ENCODE results near the gene CELF4. TPM values are rescaled to one million over a fixed set of nuclear protein-coding genes. Genes with fewer than 3 reads are reported as not detected.

CELF4 gene
- total RNA-seq, 2 experiments from 2014 or later = not detected

- no peak for DNase-seq
- H3K27ac Mint-ChIP-seq = no peak overlapping the region
- POLR2A ChIA-PET = no interaction called here
- H3K4me3 Mint-ChIP-seq = no peak overlapping the region
- no peaks in the 10 kb centered on the region for H3K36me3 Mint-ChIP-seq (ENCODE audit: low read depth)
- CTCF ChIA-PET = interaction anchor here (0.6 to 0.7 kb wide), 2 partner anchors 91 to 527 kb away, joined by 3 to 4 read pairs; no protein-coding TSS in a partner anchor
- H3K27me3 Mint-ChIP-seq = no peaks in the 10 kb centered on the region
- no peaks in the 10 kb centered on the region for H3K4me1 Mint-ChIP-seq
- H3K9me3 Mint-ChIP-seq = no peaks in the 10 kb centered on the region
These were observed 19.5 kb upstream of the CELF4 start for GRCh38 chr18:37584952-37585695.

DNA sequence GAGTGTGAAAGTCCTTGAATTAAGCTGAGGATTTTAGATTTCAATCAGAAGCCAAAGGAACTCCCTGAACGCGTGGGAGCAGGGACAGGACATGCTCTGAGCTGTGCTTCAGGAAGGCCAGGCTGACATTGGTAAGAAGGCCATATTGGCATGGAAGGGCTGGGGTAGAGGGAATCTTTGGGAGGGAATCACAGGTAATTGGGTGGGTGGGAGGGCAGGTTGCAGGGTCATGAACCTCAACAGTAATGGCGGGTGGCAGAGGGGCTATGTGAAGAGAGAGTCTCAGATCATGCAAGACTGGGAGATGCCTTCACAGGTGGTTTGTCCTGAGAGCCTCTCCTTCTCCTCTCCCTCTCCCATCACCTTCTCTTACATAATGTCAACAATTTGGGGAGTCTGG, 18.6 kb upstream of the CELF4 start:
- POLR2A ChIA-PET = no interaction called here
- Mint-ChIP-seq H3K9me3 (no peaks in the 10 kb centered on the region), H3K4me1 (no peaks in the 10 kb centered on the region), H3K27me3 (no peaks in the 10 kb centered on the region), H3K4me3 (no peak overlapping the region), H3K36me3 (ENCODE audit: low read depth) (no peaks in the 10 kb centered on the region), H3K27ac (no peak overlapping the region)
- DNase-seq = no peak
- CTCF ChIA-PET = no interaction called here

GRCh38 chr18:37582261-37582660, 16.7 kb upstream of the CELF4 start:
- H3K27me3 Mint-ChIP-seq = no peaks in the 10 kb centered on the region
- DNase-seq = no peak
- H3K36me3 Mint-ChIP-seq (ENCODE audit: low read depth) = no peaks in the 10 kb centered on the region
- POLR2A ChIA-PET = no interaction called here
- no peaks in the 10 kb centered on the region for H3K9me3 Mint-ChIP-seq
- CTCF ChIA-PET = no interaction called here
- no peak overlapping the region for H3K27ac Mint-ChIP-seq
- H3K4me3 Mint-ChIP-seq = no peak overlapping the region
- H3K4me1 Mint-ChIP-seq = no peaks in the 10 kb centered on the region

DNA sequence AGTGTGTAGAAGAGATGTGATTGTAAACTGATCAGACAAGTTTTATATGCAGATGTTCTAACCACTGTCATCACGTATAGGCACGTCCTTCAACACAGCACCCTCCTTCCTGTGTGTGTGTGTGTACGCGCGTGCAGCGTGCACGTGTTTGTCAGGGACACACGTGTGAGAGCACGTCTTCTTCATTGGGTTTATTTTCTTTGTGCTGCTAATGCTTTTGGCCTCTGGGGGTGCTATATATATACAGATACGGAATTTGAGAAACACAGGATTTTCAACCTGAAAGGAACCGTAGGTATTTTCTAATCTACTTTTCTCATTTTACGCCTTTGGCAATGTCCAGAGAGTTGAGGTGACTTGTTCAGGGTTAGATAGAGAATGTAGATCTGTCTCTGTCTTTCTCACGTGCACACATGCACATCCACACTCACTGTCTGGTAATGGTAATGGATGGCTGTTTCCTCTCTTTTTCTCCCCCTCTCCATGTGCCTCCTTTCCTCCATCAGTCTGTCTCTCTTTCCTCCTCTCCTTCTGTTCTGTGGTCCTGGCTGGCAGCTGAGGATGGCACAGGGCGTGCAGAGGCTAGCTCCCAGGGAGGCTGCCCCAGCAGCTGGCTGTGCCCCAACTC, 13.4 kb upstream of the CELF4 start:
- CTCF ChIA-PET = no interaction called here
- DNase-seq = no peak

DNA sequence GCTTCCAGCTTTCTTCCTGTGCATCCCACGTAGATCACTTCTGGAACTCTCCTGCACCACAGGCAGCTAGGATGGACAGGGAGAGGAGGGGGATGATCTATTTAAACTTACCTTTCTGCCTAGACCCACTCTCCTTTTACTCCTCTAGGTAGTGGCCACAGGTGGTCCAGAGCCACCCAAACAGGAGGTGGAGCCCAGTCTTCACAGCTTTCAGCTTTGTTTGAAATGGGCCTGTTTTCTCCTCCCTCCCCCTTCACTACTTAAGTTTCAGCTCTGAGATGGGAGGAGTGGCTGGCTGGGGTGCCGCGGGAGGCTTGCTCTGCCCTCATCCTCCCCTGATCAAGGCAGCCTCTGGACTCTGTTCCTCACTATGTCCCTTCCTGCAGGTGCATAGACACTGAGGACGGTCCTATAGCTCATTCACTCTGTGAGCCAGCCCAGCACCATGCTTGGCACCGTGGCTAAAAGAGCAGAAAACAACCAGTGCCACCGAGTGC, 12.6 kb upstream of the CELF4 start:
- CTCF ChIA-PET = no interaction called here
- no peak for DNase-seq
- no peak overlapping the region for H3K4me3 Mint-ChIP-seq
- no peak overlapping the region for H3K27ac Mint-ChIP-seq
- H3K4me1 Mint-ChIP-seq = no peaks in the 10 kb centered on the region
- POLR2A ChIA-PET = no interaction called here
- no peaks in the 10 kb centered on the region for H3K27me3 Mint-ChIP-seq
- no peaks in the 10 kb centered on the region for H3K36me3 Mint-ChIP-seq (ENCODE audit: low read depth)
- H3K9me3 Mint-ChIP-seq = no peaks in the 10 kb centered on the region

More for the DNA sequence above, 13.4 kb upstream of the CELF4 start:
- POLR2A ChIA-PET = no interaction called here
- Mint-ChIP-seq H3K27ac (no peak overlapping the region), H3K27me3 (no peaks in the 10 kb centered on the region), H3K4me1 (no peaks in the 10 kb centered on the region), H3K4me3 (no peak overlapping the region), H3K9me3 (no peaks in the 10 kb centered on the region), H3K36me3 (ENCODE audit: low read depth) (no peaks in the 10 kb centered on the region)

- H3K4me3 Mint-ChIP-seq = no peak overlapping the region
These were observed 11.5 kb upstream of the CELF4 start for GRCh38 chr18:37577051-37577611.

GRCh38 chr18:37575646-37576045, 10.0 kb upstream of the CELF4 start:
- ChIA-PET POLR2A (no interaction called here), CTCF (no interaction called here)
- Mint-ChIP-seq H3K27me3 (no peaks in the 10 kb centered on the region), H3K27ac (no peak overlapping the region), H3K4me1 (no peaks in the 10 kb centered on the region), H3K36me3 (ENCODE audit: low read depth) (no peaks in the 10 kb centered on the region), H3K4me3 (no peak overlapping the region), H3K9me3 (no peaks in the 10 kb centered on the region)
- no peak for DNase-seq

More at GRCh38 chr18:37577051-37577611, 11.5 kb upstream of the CELF4 start:
- ChIA-PET POLR2A (no interaction called here), CTCF (no interaction called here)
- H3K9me3 Mint-ChIP-seq = no peaks in the 10 kb centered on the region
- no peaks in the 10 kb centered on the region for H3K27me3 Mint-ChIP-seq
- no peak for DNase-seq
- H3K27ac Mint-ChIP-seq = no peak overlapping the region
- no peaks in the 10 kb centered on the region for H3K4me1 Mint-ChIP-seq
- H3K36me3 Mint-ChIP-seq (ENCODE audit: low read depth) = no peaks in the 10 kb centered on the region

GRCh38 chr18:37574113-37574512, 8.5 kb upstream of the CELF4 start:
- H3K36me3 Mint-ChIP-seq (ENCODE audit: low read depth) = no peaks in the 10 kb centered on the region
- CTCF ChIA-PET = no interaction called here
- no peak for DNase-seq
- peaks cover 14% of the 10 kb centered on the region for H3K27me3 Mint-ChIP-seq
- H3K9me3 Mint-ChIP-seq = no peaks in the 10 kb centered on the region
- POLR2A ChIA-PET = no interaction called here
- no peak overlapping the region for H3K27ac Mint-ChIP-seq
- no peak overlapping the region for H3K4me3 Mint-ChIP-seq
- H3K4me1 Mint-ChIP-seq = no peaks in the 10 kb centered on the region

GRCh38 chr18:37572736-37573135, 7.1 kb upstream of the CELF4 start:
- POLR2A ChIA-PET = no interaction called here
- no peak overlapping the region for H3K27ac Mint-ChIP-seq
- peaks cover 27% of the 10 kb centered on the region for H3K27me3 Mint-ChIP-seq
- peaks cover 2% of the 10 kb centered on the region for H3K4me1 Mint-ChIP-seq
- H3K36me3 Mint-ChIP-seq (ENCODE audit: low read depth) = no peaks in the 10 kb centered on the region
- no peaks in the 10 kb centered on the region for H3K9me3 Mint-ChIP-seq
- CTCF ChIA-PET = no interaction called here
- no peak for DNase-seq
- no peak overlapping the region for H3K4me3 Mint-ChIP-seq

GRCh38 chr18:37571266-37571665, 5.7 kb upstream of the CELF4 start:
- no peak overlapping the region for H3K27ac Mint-ChIP-seq
- no peaks in the 10 kb centered on the region for H3K9me3 Mint-ChIP-seq
- H3K36me3 Mint-ChIP-seq (ENCODE audit: low read depth) = no peaks in the 10 kb centered on the region
- H3K4me1 Mint-ChIP-seq = peaks cover 5% of the 10 kb centered on the region
- peaks cover 34% of the 10 kb centered on the region for H3K27me3 Mint-ChIP-seq
- no peak for DNase-seq
- POLR2A ChIA-PET = no interaction called here
- CTCF ChIA-PET = interaction anchor here (1.2 kb wide), 1 partner anchor 9 kb away, joined by 4 read pairs; no protein-coding TSS in a partner anchor
- no peak overlapping the region for H3K4me3 Mint-ChIP-seq

- no peaks in the 10 kb centered on the region for H3K9me3 Mint-ChIP-seq
- ChIA-PET CTCF (interaction anchor here (1.2 kb wide), 1 partner anchor 10 kb away, joined by 4 read pairs; no protein-coding TSS in a partner anchor), POLR2A (no interaction called here)
- H3K36me3 Mint-ChIP-seq (ENCODE audit: low read depth) = no peaks in the 10 kb centered on the region
- H3K4me3 Mint-ChIP-seq = no peak overlapping the region
- DNase-seq = no peak
- H3K27me3 Mint-ChIP-seq = peaks cover 40% of the 10 kb centered on the region
- peaks cover 8% of the 10 kb centered on the region for H3K4me1 Mint-ChIP-seq
- no peak overlapping the region for H3K27ac Mint-ChIP-seq
These were observed 4.8 kb upstream of the CELF4 start for GRCh38 chr18:37570336-37570930.

DNA sequence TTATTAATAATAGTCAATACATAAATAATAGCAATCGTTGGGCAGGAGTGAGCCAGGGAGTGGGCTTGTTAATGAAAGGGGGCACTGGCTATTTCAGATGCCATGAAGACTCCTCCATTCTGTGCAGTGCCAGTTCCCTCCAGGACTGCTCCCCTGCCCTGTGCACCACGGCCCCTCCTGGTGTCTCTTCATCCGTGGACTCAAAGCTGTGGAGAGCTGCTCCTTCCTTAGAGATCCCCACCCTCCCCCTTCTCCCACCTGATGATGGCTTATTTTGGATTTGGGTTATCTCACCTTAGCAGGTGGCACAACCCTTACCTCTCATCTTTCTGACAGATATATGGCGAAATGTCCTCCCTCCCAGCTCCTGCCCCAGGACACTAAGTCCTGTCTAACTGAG, 3.1 kb upstream of the CELF4 start:
- Mint-ChIP-seq H3K9me3 (no peaks in the 10 kb centered on the region), H3K36me3 (ENCODE audit: low read depth) (no peaks in the 10 kb centered on the region), H3K4me1 (peaks cover 12% of the 10 kb centered on the region), H3K27me3 (peaks cover 57% of the 10 kb centered on the region), H3K4me3 (no peak overlapping the region), H3K27ac (no peak overlapping the region)
- ChIA-PET CTCF (no interaction called here), POLR2A (no interaction called here)
- DNase-seq = no peak

DNA sequence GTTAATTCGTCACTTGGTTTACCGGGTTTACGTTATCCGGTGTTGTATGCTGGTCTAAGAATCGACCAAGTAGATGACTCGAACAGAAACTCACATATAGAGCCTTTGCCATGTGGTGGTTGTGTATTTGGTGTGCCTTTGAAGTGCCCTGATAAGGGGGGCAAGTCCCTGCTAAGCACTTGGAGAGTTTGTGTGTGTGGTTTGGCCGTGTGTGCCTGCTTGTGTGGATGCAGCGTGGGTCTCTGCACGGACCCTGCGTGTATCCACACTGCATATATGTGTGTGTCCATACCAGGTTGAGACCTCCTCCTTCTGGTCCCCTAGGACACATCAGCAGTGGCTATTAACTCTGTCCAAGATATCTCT, 2.4 kb upstream of the CELF4 start:
- peaks cover 61% of the 10 kb centered on the region for H3K27me3 Mint-ChIP-seq
- H3K4me3 Mint-ChIP-seq = no peak overlapping the region
- H3K27ac Mint-ChIP-seq = no peak overlapping the region
- peaks cover 12% of the 10 kb centered on the region for H3K4me1 Mint-ChIP-seq
- no peak for DNase-seq
- POLR2A ChIA-PET = no interaction called here
- no peaks in the 10 kb centered on the region for H3K36me3 Mint-ChIP-seq (ENCODE audit: low read depth)
- CTCF ChIA-PET = no interaction called here
- no peaks in the 10 kb centered on the region for H3K9me3 Mint-ChIP-seq

Data from activated CD4-positive, alpha-beta T cell treated with anti-CD3 and anti-CD28 coated beads, Interleukin-2, amount 10 ng/mL, durations not matched to agents 7 days and 5 days (primary cell).